B cell (primary cell): ENCODE data around the gene HOXD10. TPM values are rescaled to one million over a fixed set of nuclear protein-coding genes. Genes with fewer than 3 reads are reported as not detected.

ENCODE experiments used
- ATAC-seq: fragments of 200-7000 bp; cut with Tn5 transposase; one replicate; pipeline ENCODE4 v1.10.0; 2021; ENCODE audit warnings: low read depth, mild to moderate bottlenecking, moderate number of reproducible peaks, moderate library complexity
- CTCF ChIA-PET: fragments of 350-600 bp; sonication (Branson Sonifier 250); formaldehyde crosslinking; loops from one replicate; lab custom pipeline; 2021; ENCODE audit warnings: antibody characterized with exemption, inconsistent platforms; lab: Charles Lee
- POLR2A ChIA-PET: fragments of 350-600 bp; sonication (Branson Sonifier 250); formaldehyde crosslinking; loops from one replicate; lab custom pipeline; 2021; ENCODE audit warnings: antibody characterized with exemption; lab: Charles Lee
- DNase-seq: peaks from one replicate; pipeline ENCODE4 v3.0.0; 2013
- H2AFZ ChIP-seq: 2 replicates; pipeline ENCODE4 v1.6.1; 2012; ENCODE audit warnings: mild to moderate bottlenecking, low read depth, low read length; ENCODE audit not compliant: insufficient read depth, poor library complexity, severe bottlenecking
- H3K27ac ChIP-seq, 2 donors: 1 replicate in 1 of 2; 2 replicates in 1 of 2; pipeline ENCODE4 v1.5.1; 2012 to 2013; ENCODE audit warnings: low read length in 2 of 2, mild to moderate bottlenecking in 2 of 2, moderate library complexity in 1 of 2
- H3K27me3 ChIP-seq, 4 experiments: fragments of 200-600 bp in 1 of 4; sonication (generic) in 1 of 4; replicated peaks in 1 of 4; 1 replicate in 2 of 4; 2 replicates in 2 of 4; pipeline versions ENCODE4 v1.6.1 to v1.7.0; 2013 to 2016; ENCODE audit warnings: low read length in 3 of 4, mild to moderate bottlenecking in 2 of 4, mixed read lengths in 1 of 4, moderate library complexity in 1 of 4; ENCODE audit not compliant: insufficient read depth in 4 of 4, control insufficient read depth in 3 of 4; ENCODE audit errors: control extremely low read depth in 1 of 4
- H3K36me3 ChIP-seq, 2 experiments: replicated peaks in 1 of 2; 1 replicate in 1 of 2; 2 replicates in 1 of 2; pipeline versions ENCODE4 v1.6.1 to v1.7.1; 2013; ENCODE audit warnings: low read length in 1 of 2; ENCODE audit not compliant: insufficient read depth in 2 of 2, control insufficient read depth in 1 of 2; ENCODE audit errors: control extremely low read depth in 1 of 2, extremely low read depth in 1 of 2
- H3K4me1 ChIP-seq, 2 donors: fragments of 200-600 bp in 1 of 2; sonication (generic) in 1 of 2; 1 replicate in 1 of 2; 2 replicates in 1 of 2; pipeline versions ENCODE4 v1.5.1 to v1.6.1; 2013 to 2017; ENCODE audit warnings: low read length in 2 of 2; ENCODE audit not compliant: control insufficient read depth in 2 of 2, insufficient read depth in 2 of 2
- H3K4me2 ChIP-seq: replicated peaks from 2 replicates; pipeline ENCODE3; 2012; ENCODE audit warnings: mild to moderate bottlenecking, low read depth, low read length; ENCODE audit not compliant: poor library complexity, severe bottlenecking
- H3K4me3 ChIP-seq, 5 experiments: fragments of 200-600 bp in 1 of 5; sonication (generic) in 1 of 5; 1 replicate in 3 of 5; 2 replicates in 2 of 5; pipeline versions ENCODE4 v1.5.1 to v1.7.0; 2011 to 2016; ENCODE audit warnings: low read length in 4 of 5, mild to moderate bottlenecking in 4 of 5, low read depth in 2 of 5, control low read depth in 1 of 5, moderate library complexity in 1 of 5; ENCODE audit not compliant: insufficient read depth in 1 of 5; ENCODE audit errors: control extremely low read depth in 1 of 5, extremely low read depth in 1 of 5
- H3K79me2 ChIP-seq: fragments of 200-600 bp; sonication (generic); one replicate; pipeline ENCODE4 v1.6.0; 2016; ENCODE audit warnings: low read length; ENCODE audit not compliant: control insufficient read depth, insufficient read depth
- H3K9ac ChIP-seq: fragments of 200-600 bp; sonication (generic); 2 replicates; pipeline ENCODE4 v1.6.1; 2017; ENCODE audit warnings: mild to moderate bottlenecking, low read length, moderate library complexity
- H3K9me3 ChIP-seq, 3 donors: one replicate each; pipeline versions ENCODE4 v1.6.1 to v1.7.1; 2013; ENCODE audit warnings: low read length in 2 of 3; ENCODE audit not compliant: control insufficient read depth in 2 of 3, insufficient read depth in 1 of 3; ENCODE audit errors: control extremely low read depth in 1 of 3
- H4K20me1 ChIP-seq: 2 replicates; pipeline ENCODE4 v1.6.0; 2012; ENCODE audit warnings: mild to moderate bottlenecking, low read length; ENCODE audit not compliant: insufficient read depth, control insufficient read depth, poor library complexity, severe bottlenecking
- H3K27ac Mint-ChIP-seq: one replicate; pipeline ENCODE4 v1.8.0; 2021; ENCODE audit warnings: mixed read lengths
- H3K27me3 Mint-ChIP-seq: one replicate; pipeline ENCODE4 v1.8.0; 2021; ENCODE audit warnings: mixed read lengths
- H3K4me1 Mint-ChIP-seq: one replicate; pipeline ENCODE4 v1.8.0; 2021; ENCODE audit warnings: mixed read lengths
- H3K4me3 Mint-ChIP-seq: one replicate; pipeline ENCODE4 v1.8.0; 2021; ENCODE audit warnings: mixed read lengths
- H3K9me3 Mint-ChIP-seq: one replicate; pipeline ENCODE4 v1.8.0; 2022; ENCODE audit warnings: mixed read lengths; ENCODE audit not compliant: insufficient read depth
- CTCF ChIP-seq: fragments of 200-600 bp; IDR thresholded peaks from one replicate; pipeline ENCODE4 v1.8.0; 2022; ENCODE audit warnings: antibody characterized with exemption, mild to moderate bottlenecking
- EZH2 ChIP-seq: IDR thresholded peaks from 2 replicates; pipeline ENCODE4 v1.6.1; 2012; ENCODE audit warnings: borderline replicate concordance, low read depth, mild to moderate bottlenecking, moderate library complexity, low read length; ENCODE audit not compliant: insufficient read depth, poor library complexity, severe bottlenecking
- WGBS: methylation state at CpG from one replicate; pipeline ENCODE4 v1.1.5; 2013; ENCODE audit warnings: missing lambda C conversion rate; ENCODE audit not compliant: insufficient coverage; 5-methylcytosine and 5-hydroxymethylcytosine counted together
- intact Hi-C: fragments of 100-400 bp; cut with micrococcal nuclease; formaldehyde crosslinking; loops from one replicate; pipeline ENCODE4 v1.10.0; 2022
- polyA plus RNA-seq: library from polyadenylated mRNA; depleted of rRNA; stranded (reverse); fragments of >200 nt; gene quantifications from 2 replicates; pipeline ENCODE4 v1.2.3, GENCODE V29; 2012
- total RNA-seq, 2 donors: library from RNA; stranded (reverse); fragments of 120-200 nt in 1 of 2; gene quantifications; 1 replicate in 1 of 2; 2 replicates in 1 of 2; pipeline versions ENCODE4 v1.2.3 to v1.2.4, GENCODE V29; 2013 to 2022

The HOXD10 gene
- total and polyA plus RNA-seq, 2 donors (not counting 1 experiment from before 2014, with no cell fraction given), result not detected

DNA sequence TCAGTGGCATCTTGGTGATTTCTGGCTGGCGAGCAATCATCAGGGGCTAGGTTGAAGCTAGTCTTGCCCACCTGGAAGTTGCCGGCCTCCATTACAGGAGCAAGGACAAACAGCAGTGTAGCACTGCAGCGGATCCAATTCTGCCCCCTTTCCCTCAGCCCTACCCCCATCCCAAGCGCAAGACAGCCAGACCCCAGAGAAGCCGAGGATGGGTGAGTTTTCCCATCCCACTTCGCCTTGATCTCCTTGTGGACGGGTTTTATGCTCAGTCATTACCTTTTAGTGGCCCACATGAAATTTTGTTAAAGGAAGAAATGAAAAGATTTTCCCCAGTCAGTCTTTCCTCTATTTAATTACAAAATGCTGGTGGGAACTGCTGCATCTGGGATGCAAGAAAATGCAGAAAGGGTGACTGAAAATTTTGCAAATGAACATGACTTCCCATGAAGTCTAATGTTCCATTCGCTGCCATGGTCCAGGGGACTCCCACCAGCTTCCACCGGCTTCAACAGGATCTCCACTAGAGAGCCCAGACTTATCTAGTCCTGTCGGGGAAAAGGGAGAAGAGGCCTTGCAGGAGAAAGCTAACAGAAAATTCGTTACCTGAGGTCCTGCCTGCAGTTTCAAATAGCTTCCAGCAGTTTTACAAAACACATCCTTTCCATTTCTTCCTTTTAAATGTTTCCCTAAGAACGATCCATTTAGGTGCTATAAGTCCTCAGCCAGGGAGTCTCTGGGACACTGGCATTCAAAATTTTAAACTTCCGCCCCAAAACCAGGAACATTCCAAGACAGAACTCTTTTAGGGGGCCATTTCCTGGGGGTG is 4.0 kb downstream of the HOXD10 start:
- Mint-ChIP-seq H3K27ac (no peak overlapping the region), H3K9me3 (peaks cover 2% of the 10 kb centered on the region), H3K27me3 (peaks cover 77% of the 10 kb centered on the region), H3K4me1 (peaks cover 11% of the 10 kb centered on the region), H3K4me3 (no peak overlapping the region)
- peaks cover 0 to 96% (median 73%) of the 10 kb centered on the region in 4 experiments for H3K27me3 ChIP-seq
- TF ChIP-seq CTCF (no peak), EZH2 (no peak)
- no peak overlapping the region for H3K27ac ChIP-seq
- ChIA-PET CTCF (interaction anchor here (0.8 to 1.8 kb wide), 5 partner anchors 12 to 1045 kb away, joined by 3 to 12 read pairs (median 3); no protein-coding TSS in a partner anchor), POLR2A (no interaction called here)
- WGBS, result 3% methylated on average over 4 of the region's 13 CpGs
- no peak overlapping the region for H3K4me3 ChIP-seq
- peaks cover 0 to 61% (median 2%) of the 10 kb centered on the region in 3 donors for H3K9me3 ChIP-seq
- ATAC-seq, result no peak
- H3K79me2 ChIP-seq, result no peaks in the 10 kb centered on the region
- no peak overlapping the region for H3K4me2 ChIP-seq
- H3K9ac ChIP-seq, result no peak overlapping the region
- H3K4me1 ChIP-seq, result peaks cover 5 to 34% of the 10 kb centered on the region in 2 donors
- no peaks in the 10 kb centered on the region for H4K20me1 ChIP-seq
- DNase-seq, result no peak
- no peak overlapping the region for H2AFZ ChIP-seq
- H3K36me3 ChIP-seq, result no peaks in the 10 kb centered on the region
- intact Hi-C loops, result no loop called here
